MM.1S (cell line): ENCODE data around the gene NDST1.

Experiments
- DNase-seq: peaks from one replicate; pipeline ENCODE4 v3.0.0-alpha.2; 2015
- H2AFZ ChIP-seq: fragments of 300-600 bp; sonication (generic); 2 replicates; pipeline ENCODE4 v1.6.0; 2016; ENCODE audit warnings: antibody characterized with exemption, low read length
- H3F3A ChIP-seq: fragments of 300-600 bp; sonication (generic); 2 replicates; pipeline ENCODE4 v1.6.1; 2016; ENCODE audit warnings: mild to moderate bottlenecking, antibody characterized with exemption, low read length, moderate library complexity, mixed read lengths; ENCODE audit not compliant: insufficient read depth
- H3K27ac ChIP-seq: fragments of 300-600 bp; sonication (generic); 2 replicates; pipeline ENCODE4 v1.5.1; 2016; ENCODE audit warnings: mild to moderate bottlenecking, low read length
- H3K27me3 ChIP-seq: fragments of 300-600 bp; sonication (generic); replicated peaks from 2 replicates; pipeline ENCODE4 v1.6.0; 2016; ENCODE audit warnings: low read length; ENCODE audit not compliant: insufficient read depth
- H3K36me3 ChIP-seq: fragments of 300-600 bp; sonication (generic); replicated peaks from 2 replicates; pipeline ENCODE4 v1.6.1; 2016; ENCODE audit warnings: mild to moderate bottlenecking, low read length, mixed read lengths; ENCODE audit not compliant: insufficient read depth
- H3K4me1 ChIP-seq: fragments of 300-600 bp; sonication (generic); 2 replicates; pipeline ENCODE4 v1.6.1; 2016; ENCODE audit warnings: low read length, mixed read lengths
- H3K4me2 ChIP-seq: fragments of 300-600 bp; sonication (generic); 2 replicates; pipeline ENCODE4 v1.6.0; 2016; ENCODE audit warnings: low read depth, low read length
- H3K4me3 ChIP-seq: fragments of 300-600 bp; sonication (generic); 2 replicates; pipeline ENCODE4 v1.5.1; 2016; ENCODE audit warnings: low read length, mixed read lengths
- H3K79me2 ChIP-seq: fragments of 300-600 bp; sonication (generic); 2 replicates; pipeline ENCODE4 v1.6.1; 2016; ENCODE audit warnings: mixed run types, low read length, mixed read lengths
- H3K9ac ChIP-seq: fragments of 300-600 bp; sonication (generic); 2 replicates; pipeline ENCODE4 v1.6.1; 2016; ENCODE audit warnings: low read length, mixed read lengths
- H3K9me2 ChIP-seq: fragments of 300-600 bp; sonication (generic); replicated peaks from 2 replicates; pipeline ENCODE4 v1.6.1; 2016; ENCODE audit warnings: mild to moderate bottlenecking, low read length, mixed read lengths; ENCODE audit not compliant: insufficient read depth
- H3K9me3 ChIP-seq: fragments of 300-600 bp; sonication (generic); replicated peaks from 2 replicates; pipeline ENCODE4 v1.6.1; 2016; ENCODE audit warnings: mild to moderate bottlenecking, low read length, mixed read lengths; ENCODE audit not compliant: insufficient read depth
- H4K20me1 ChIP-seq: fragments of 300-600 bp; sonication (generic); 2 replicates; pipeline ENCODE4 v1.6.1; 2016; ENCODE audit warnings: mild to moderate bottlenecking, low read length, moderate library complexity, mixed read lengths; ENCODE audit not compliant: insufficient read depth
- EZH2 ChIP-seq: fragments of 300-600 bp; sonication (generic); optimal IDR thresholded peaks from 2 replicates; pipeline ENCODE3; 2017; ENCODE audit warnings: low read depth, mild to moderate bottlenecking, antibody characterized with exemption, low read length, mixed read lengths
- EZH2phosphoT487 ChIP-seq: fragments of 300-600 bp; sonication (generic); IDR thresholded peaks from 2 replicates; pipeline ENCODE4 v1.6.1; 2018; ENCODE audit warnings: antibody characterized with exemption, low read length
- TF ChIP-seq, protein P1 (sequence below): fragments of 300-600 bp; sonication (generic); IDR thresholded peaks from 2 replicates; pipeline ENCODE4 v1.5.1; 2016; ENCODE audit warnings: antibody characterized with exemption, low read length, mixed read lengths

Gene NDST1

DNA sequence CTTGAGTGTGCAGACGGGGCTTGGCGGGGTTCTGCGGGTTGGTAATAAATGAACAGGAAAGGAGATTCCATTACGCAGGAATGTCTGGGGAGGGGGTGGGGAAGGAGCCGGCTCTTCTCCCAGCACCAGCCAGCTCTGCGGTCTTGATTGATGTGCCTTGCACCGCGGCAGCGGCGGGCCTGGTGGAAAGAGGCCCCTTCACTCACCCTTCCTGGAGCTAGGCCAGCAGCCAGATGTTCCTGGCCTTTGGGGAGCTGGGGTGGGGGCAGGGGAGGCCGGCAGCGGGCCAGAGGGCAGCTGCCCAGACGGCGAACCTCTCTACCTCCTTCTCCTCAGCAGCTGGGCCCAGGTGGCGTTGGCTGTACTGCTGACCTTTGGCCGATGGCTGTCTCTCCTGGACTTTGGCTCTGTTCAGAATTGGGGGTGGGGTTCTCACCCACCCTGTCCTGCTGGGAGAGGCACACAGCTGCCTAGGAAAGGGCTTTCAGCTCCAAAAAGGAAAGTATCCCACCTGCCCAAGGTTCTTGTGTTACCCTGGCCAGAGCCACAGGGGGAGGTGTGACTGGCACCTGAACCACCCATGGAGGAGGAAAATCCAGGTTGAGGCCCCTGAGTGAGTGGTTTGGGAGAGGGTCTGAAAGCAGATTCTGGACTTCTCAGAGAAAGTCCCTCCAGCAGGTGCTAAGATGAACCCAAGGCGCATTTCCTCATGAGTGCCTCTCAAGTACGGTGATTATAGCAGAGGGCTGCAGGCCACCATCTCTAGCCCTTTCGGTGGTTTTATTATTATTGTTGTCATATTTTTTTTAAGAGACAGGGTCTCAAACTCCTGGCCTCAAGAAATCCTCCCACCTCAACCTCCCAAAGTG, 74.5 kb downstream of the NDST1 start:
- Histone ChIP-seq H3K4me3 (no peak overlapping the region), H3K27me3 (no peaks in the 10 kb centered on the region; the same call in 1 of the 2 replicates)

DNA sequence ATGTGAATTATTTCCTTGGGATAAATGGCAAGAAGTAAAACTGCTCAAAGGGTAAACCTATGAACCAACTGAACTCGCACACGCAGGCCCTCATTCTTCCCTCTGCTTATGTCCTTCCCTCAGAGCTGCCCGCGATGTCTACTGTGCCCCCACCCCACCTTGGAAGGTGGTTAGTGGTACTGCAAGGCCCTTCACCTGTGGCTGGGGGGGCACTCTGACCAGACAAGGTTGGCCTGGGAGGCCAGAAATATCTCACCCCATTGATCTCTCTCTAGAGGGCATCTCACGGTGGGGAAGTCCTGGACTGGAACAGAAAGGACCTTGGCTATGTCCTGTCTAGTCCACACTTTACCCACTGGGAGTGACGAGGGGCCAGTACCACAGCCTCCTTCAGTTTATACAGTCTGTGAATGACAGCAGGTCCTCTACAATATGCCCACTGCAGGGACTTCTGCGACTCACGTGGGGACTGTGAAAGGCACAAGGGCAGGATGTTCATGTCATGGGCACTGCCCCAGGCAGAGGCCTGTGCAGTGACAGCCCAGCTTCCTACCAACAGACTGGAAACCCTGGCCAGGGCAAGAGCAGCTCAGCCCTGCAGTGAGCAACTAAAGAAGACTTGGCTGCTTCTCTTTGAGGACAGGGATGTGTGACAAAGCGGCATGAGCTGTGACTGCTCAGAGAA, 75.8 kb downstream of the NDST1 start:
- no peaks in the 10 kb centered on the region for H3K9me3 ChIP-seq
- no peak overlapping the region for H3K4me2 ChIP-seq
- DNase-seq: no peak
- no peaks in the 10 kb centered on the region for H3K9me2 ChIP-seq
- no peak overlapping the region for H3K27ac ChIP-seq
- no peak overlapping the region for H3K4me3 ChIP-seq
- H3K9ac ChIP-seq: no peak overlapping the region
- TF ChIP-seq EZH2 (no peak), EZH2phosphoT487 (no peak)
- TF ChIP-seq, protein P1, sequence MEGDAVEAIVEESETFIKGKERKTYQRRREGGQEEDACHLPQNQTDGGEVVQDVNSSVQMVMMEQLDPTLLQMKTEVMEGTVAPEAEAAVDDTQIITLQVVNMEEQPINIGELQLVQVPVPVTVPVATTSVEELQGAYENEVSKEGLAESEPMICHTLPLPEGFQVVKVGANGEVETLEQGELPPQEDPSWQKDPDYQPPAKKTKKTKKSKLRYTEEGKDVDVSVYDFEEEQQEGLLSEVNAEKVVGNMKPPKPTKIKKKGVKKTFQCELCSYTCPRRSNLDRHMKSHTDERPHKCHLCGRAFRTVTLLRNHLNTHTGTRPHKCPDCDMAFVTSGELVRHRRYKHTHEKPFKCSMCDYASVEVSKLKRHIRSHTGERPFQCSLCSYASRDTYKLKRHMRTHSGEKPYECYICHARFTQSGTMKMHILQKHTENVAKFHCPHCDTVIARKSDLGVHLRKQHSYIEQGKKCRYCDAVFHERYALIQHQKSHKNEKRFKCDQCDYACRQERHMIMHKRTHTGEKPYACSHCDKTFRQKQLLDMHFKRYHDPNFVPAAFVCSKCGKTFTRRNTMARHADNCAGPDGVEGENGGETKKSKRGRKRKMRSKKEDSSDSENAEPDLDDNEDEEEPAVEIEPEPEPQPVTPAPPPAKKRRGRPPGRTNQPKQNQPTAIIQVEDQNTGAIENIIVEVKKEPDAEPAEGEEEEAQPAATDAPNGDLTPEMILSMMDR: no peak
- H4K20me1 ChIP-seq: no peaks in the 10 kb centered on the region
- no peaks in the 10 kb centered on the region; the same call in 1 of the 2 replicates for H3K27me3 ChIP-seq
- H3K79me2 ChIP-seq: no peaks in the 10 kb centered on the region
- H3F3A ChIP-seq: no peaks in the 10 kb centered on the region
- no peaks in the 10 kb centered on the region for H3K4me1 ChIP-seq
- no peaks in the 10 kb centered on the region for H3K36me3 ChIP-seq
- no peak overlapping the region for H2AFZ ChIP-seq

More for the DNA sequence above, 74.5 kb downstream of the NDST1 start:
- no peak overlapping the region for H2AFZ ChIP-seq
- no peak overlapping the region for H3K4me2 ChIP-seq
- no peaks in the 10 kb centered on the region for H3K4me1 ChIP-seq
- H3K9ac ChIP-seq: no peak overlapping the region
- no peaks in the 10 kb centered on the region for H3K9me2 ChIP-seq
- no peaks in the 10 kb centered on the region for H3K36me3 ChIP-seq
- H3F3A ChIP-seq: no peaks in the 10 kb centered on the region
- no peak for TF ChIP-seq EZH2phosphoT487
- TF ChIP-seq, protein P1: no peak
- no peak for TF ChIP-seq EZH2
- H4K20me1 ChIP-seq: no peaks in the 10 kb centered on the region
- no peak overlapping the region for H3K27ac ChIP-seq
- no peak for DNase-seq
- H3K9me3 ChIP-seq: no peaks in the 10 kb centered on the region
- H3K79me2 ChIP-seq: no peaks in the 10 kb centered on the region

DNA sequence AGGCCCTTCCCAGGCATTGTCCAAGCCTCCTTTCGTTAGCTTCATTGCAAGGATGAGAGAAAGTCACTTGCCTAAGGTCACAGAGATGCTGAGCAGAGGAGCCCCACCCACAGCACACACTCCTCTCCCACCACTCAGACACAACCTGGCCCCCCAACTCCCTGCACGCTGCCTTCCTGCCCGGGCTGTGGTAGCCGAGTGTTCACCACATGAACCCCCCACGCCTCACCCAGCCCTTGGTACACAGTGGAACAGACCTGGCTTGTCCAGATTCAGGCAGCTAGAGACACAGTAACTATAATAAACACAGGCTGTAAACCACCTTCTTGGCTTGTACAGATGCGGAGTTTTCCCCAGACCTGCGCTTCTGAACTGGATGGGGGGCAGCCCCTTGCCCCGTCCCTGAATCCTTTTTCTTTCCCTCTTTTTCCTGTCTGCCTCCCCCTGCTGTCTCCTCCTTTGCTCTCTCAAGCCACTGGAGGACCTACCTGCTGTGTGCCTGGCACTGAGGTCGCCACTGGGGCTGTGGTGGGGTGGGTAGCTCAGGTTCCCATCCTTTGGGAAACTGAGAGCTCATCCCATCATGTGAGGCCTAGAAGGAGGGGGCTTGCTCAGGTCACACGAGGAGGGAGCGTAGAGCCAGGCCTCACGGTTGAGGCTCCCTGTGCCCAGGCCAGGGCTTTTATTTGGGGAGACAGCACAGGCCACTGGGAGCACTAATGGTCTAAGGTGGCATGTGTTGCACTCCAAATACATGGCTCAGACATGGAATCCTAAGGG, 76.8 kb downstream of the NDST1 start:
- H3K36me3 ChIP-seq: no peaks in the 10 kb centered on the region
- H2AFZ ChIP-seq: no peak overlapping the region
- H3K9ac ChIP-seq: no peak overlapping the region
- no peaks in the 10 kb centered on the region for H3K79me2 ChIP-seq
- H3K9me2 ChIP-seq: no peaks in the 10 kb centered on the region
- TF ChIP-seq, protein P1: no peak
- TF ChIP-seq EZH2phosphoT487 (no peak), EZH2 (no peak)
- H3K4me1 ChIP-seq: no peaks in the 10 kb centered on the region
- no peaks in the 10 kb centered on the region for H4K20me1 ChIP-seq
- no peak overlapping the region for H3K27ac ChIP-seq
- no peak overlapping the region for H3K4me2 ChIP-seq
- no peaks in the 10 kb centered on the region for H3K27me3 ChIP-seq
- no peaks in the 10 kb centered on the region for H3K9me3 ChIP-seq
- H3K4me3 ChIP-seq: no peak overlapping the region
- no peak for DNase-seq
- no peaks in the 10 kb centered on the region for H3F3A ChIP-seq
